Activated CD8-positive, alpha-beta memory T cell treated with anti-CD3 and anti-CD28 coated beads, Interleukin-2, amount 50 U/mL, for 4 hours (primary cell): ENCODE data around the gene RPL18.
A peak's percentile ranks its signal among the peaks of the same experiment; 100 is the strongest.
"Not testable (repeated sequence)": the region's sequence is repeated elsewhere in the genome, so short reads cannot be mapped to it uniquely, and the experiment has no call there.

Source experiments
- DNase-seq: peaks from one replicate; pipeline ENCODE4 v3.0.0-alpha.2; 2020

The RPL18 gene

GRCh38 chr19:48611872-48612271 lies 7.1 kb downstream of the RPL18 start:
- DNase-seq: no peak

GRCh38 chr19:48609571-48610108 lies 9.3 kb downstream of the RPL18 start:
- no peak for DNase-seq

GRCh38 chr19:48608798-48609263 lies 10.1 kb downstream of the RPL18 start:
- peak; percentile 50 for DNase-seq

GRCh38 chr19:48607359-48607755 lies 11.6 kb downstream of the RPL18 start:
- DNase-seq: no peak

- no peak for DNase-seq
These were observed 12.3 kb downstream of the RPL18 start, which contains the start of gene SPACA4 for GRCh38 chr19:48606463-48607358. TSS of gene SPACA4 (plus strand) at chr19:48606742. CDS start at chr19:48606979, 237 bp downstream.

- DNase-seq: no peak
These were observed 15.1 kb downstream of the RPL18 start for GRCh38 chr19:48603850-48604249.

- DNase-seq: no peak
These were observed 15.5 kb downstream of the RPL18 start for GRCh38 chr19:48603449-48603848.

GRCh38 chr19:48603001-48603400 lies 16.0 kb downstream of the RPL18 start:
- no peak for DNase-seq

- DNase-seq: no peak
These were observed 18.1 kb downstream of the RPL18 start for GRCh38 chr19:48600679-48601417.

- no peak for DNase-seq
These were observed 19.8 kb downstream of the RPL18 start for GRCh38 chr19:48598996-48599700.

GRCh38 chr19:48596679-48597465 lies 22.1 kb downstream of the RPL18 start:
- peak; percentile 33 for DNase-seq

GRCh38 chr19:48596237-48596636 lies 22.7 kb downstream of the RPL18 start:
- DNase-seq: no peak

GRCh38 chr19:48595833-48596232 lies 23.1 kb downstream of the RPL18 start:
- DNase-seq: no peak

GRCh38 chr19:48595171-48595570 lies 23.8 kb downstream of the RPL18 start:
- no peak for DNase-seq

- DNase-seq: no peak
These were observed 28.0 kb downstream of the RPL18 start for GRCh38 chr19:48591021-48591420.

- peak; percentile 85 for DNase-seq
These were observed 30.1 kb downstream of the RPL18 start for GRCh38 chr19:48588670-48589401.

- no peak for DNase-seq
These were observed 31.6 kb downstream of the RPL18 start for GRCh38 chr19:48587387-48587786.

- DNase-seq: no peak
These were observed 36.8 kb downstream of the RPL18 start for GRCh38 chr19:48582168-48582567.

GRCh38 chr19:48578891-48579290 lies 40.1 kb downstream of the RPL18 start:
- no peak for DNase-seq

- not testable (repeated sequence) for DNase-seq
These were observed 41.1 kb downstream of the RPL18 start for GRCh38 chr19:48577908-48578307.

GRCh38 chr19:48575931-48576622 lies 42.9 kb downstream of the RPL18 start:
- DNase-seq: no peak
